ENCODE results near the gene ATP5PO.

DNA sequence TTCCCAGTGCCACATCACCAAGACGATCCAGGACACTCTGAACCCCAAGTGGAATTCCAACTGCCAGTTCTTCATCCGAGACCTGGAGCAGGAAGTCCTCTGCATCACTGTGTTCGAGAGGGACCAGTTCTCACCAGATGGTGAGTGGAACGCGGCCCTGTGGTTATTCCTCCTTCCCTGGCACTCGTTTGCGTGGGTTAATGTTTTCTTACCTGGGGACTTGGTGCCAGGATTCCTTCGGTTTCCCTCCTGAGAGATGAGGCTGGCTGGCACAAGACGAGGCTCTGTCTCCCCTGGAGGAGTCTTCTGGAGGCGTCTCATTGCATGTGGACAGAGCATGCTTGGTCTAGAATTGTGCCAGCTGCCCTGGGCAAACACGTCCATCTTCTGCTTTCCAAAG lies 29.3 kb downstream of the ATP5PO start:
- TF ChIP-seq EZH2 (IDR thresholded peaks at IDR 0.05; ENCODE audit: borderline replicate concordance, low read length), result no peak
- TF ChIP-seq, protein P1, sequence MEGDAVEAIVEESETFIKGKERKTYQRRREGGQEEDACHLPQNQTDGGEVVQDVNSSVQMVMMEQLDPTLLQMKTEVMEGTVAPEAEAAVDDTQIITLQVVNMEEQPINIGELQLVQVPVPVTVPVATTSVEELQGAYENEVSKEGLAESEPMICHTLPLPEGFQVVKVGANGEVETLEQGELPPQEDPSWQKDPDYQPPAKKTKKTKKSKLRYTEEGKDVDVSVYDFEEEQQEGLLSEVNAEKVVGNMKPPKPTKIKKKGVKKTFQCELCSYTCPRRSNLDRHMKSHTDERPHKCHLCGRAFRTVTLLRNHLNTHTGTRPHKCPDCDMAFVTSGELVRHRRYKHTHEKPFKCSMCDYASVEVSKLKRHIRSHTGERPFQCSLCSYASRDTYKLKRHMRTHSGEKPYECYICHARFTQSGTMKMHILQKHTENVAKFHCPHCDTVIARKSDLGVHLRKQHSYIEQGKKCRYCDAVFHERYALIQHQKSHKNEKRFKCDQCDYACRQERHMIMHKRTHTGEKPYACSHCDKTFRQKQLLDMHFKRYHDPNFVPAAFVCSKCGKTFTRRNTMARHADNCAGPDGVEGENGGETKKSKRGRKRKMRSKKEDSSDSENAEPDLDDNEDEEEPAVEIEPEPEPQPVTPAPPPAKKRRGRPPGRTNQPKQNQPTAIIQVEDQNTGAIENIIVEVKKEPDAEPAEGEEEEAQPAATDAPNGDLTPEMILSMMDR (conservative IDR thresholded peaks at IDR 0.05 in 1 of 2, IDR thresholded peaks at IDR 0.05 in 1 of 2; ENCODE audit: extremely low read depth in 1 of 2, insufficient read depth in 1 of 2, low read depth in 1 of 2, low read length in 2 of 2), result no peak
